Stimulated activated CD4-positive, alpha-beta T cell treated with anti-CD3 and anti-CD28 coated beads, TNF-alpha, amount 100 ng/mL, for 1 hour (primary cell): ENCODE measurements around the gene UBAP1L.
"Not testable (repeated sequence)": the region's sequence is repeated elsewhere in the genome, so short reads cannot be mapped to it uniquely, and the experiment has no call there.

ENCODE experiments used
- DNase-seq, 3 donors: peaks; one replicate each; pipeline ENCODE4 v3.0.0-alpha.2; 2020; ENCODE audit warnings: low read depth in 3 of 3, low spot score in 1 of 3

UBAP1L gene

GRCh38 chr15:65085207-65085753, 29.7 kb downstream of the UBAP1L start:
- DNase-seq = no peak

- no peak for DNase-seq
Measured at GRCh38 chr15:65084500-65085206, 30.3 kb downstream of the UBAP1L start.

- DNase-seq = no peak
Measured at GRCh38 chr15:65083262-65083701, 31.7 kb downstream of the UBAP1L start.

GRCh38 chr15:65082303-65082953, 32.6 kb downstream of the UBAP1L start:
- DNase-seq = no peak

GRCh38 chr15:65081758-65082157, 33.2 kb downstream of the UBAP1L start:
- DNase-seq = no peak

- no peak for DNase-seq
Measured at GRCh38 chr15:65081270-65081669, 33.7 kb downstream of the UBAP1L start.

GRCh38 chr15:65079580-65079979, 35.4 kb downstream of the UBAP1L start:
- DNase-seq = no peak

- peak in 1 of 3 donors; percentile 39 for DNase-seq
Measured at GRCh38 chr15:65077981-65078352, 37.0 kb downstream of the UBAP1L start.

GRCh38 chr15:65077291-65077980, 37.6 kb downstream of the UBAP1L start:
- DNase-seq = no peak

- no peak for DNase-seq
Measured at GRCh38 chr15:65076486-65077290, 38.3 kb downstream of the UBAP1L start, which contains the start of gene KBTBD13. KBTBD13 (plus strand) TSS chr15:65076746; CDS start chr15:65076816, 70 bp downstream.

- DNase-seq = not testable (repeated sequence)
Measured at GRCh38 chr15:65075607-65076395, 39.2 kb downstream of the UBAP1L start.

- not testable (repeated sequence) for DNase-seq
Measured at GRCh38 chr15:65074946-65075345, 40.1 kb downstream of the UBAP1L start.

GRCh38 chr15:65072617-65073016, 42.4 kb downstream of the UBAP1L start:
- DNase-seq = no peak

GRCh38 chr15:65072027-65072426, 43.0 kb downstream of the UBAP1L start:
- no peak for DNase-seq

GRCh38 chr15:65071381-65071811, 43.6 kb downstream of the UBAP1L start:
- DNase-seq = no peak

- DNase-seq = no peak
Measured at GRCh38 chr15:65069779-65070546, 45.0 kb downstream of the UBAP1L start.

GRCh38 chr15:65069179-65069578, 45.8 kb downstream of the UBAP1L start:
- DNase-seq = no peak

- no peak for DNase-seq
Measured at GRCh38 chr15:65068403-65068788, 46.6 kb downstream of the UBAP1L start.

GRCh38 chr15:65067645-65068402, 47.2 kb downstream of the UBAP1L start, which contains the start of gene RASL12:
RASL12 (minus strand) TSS chr15:65067991; CDS start chr15:65067835, 156 bp downstream.
- DNase-seq = no peak
